Body of pancreas (tissue), 4 donors: Measurements from ENCODE around the gene CHTOP. TPM values are rescaled to one million over a fixed set of nuclear protein-coding genes. Genes with fewer than 3 reads are reported as not detected.

ENCODE experiments used
- ATAC-seq: fragments of 150-250 bp; one replicate; pipeline ENCODE4 v1.9.1; 2016
- DNase-seq, 4 donors: peaks; one replicate each; pipeline ENCODE4 v3.0.0-alpha.2; 2019
- H3K27ac ChIP-seq, 4 donors: fragments of 200-600 bp; sonication (generic); 1 replicate in 3 of 4; 2 replicates in 1 of 4; pipeline versions ENCODE4 v1.5.1 to v1.6.1; 2016 to 2019; ENCODE audit warnings: mild to moderate bottlenecking in 1 of 4, mixed read lengths in 1 of 4, moderate library complexity in 1 of 4
- H3K27me3 ChIP-seq, 2 donors: fragments of 200-600 bp; sonication (generic); one replicate each; pipeline ENCODE4 v1.6.0; 2016; ENCODE audit warnings: mild to moderate bottlenecking in 1 of 2
- H3K36me3 ChIP-seq, 2 donors: fragments of 200-600 bp; sonication (generic); replicated peaks in 1 of 2; 2 replicates each; pipeline ENCODE4 v1.5.1; 2016; ENCODE audit warnings: low read depth in 2 of 2; ENCODE audit not compliant: insufficient read depth in 1 of 2
- H3K4me1 ChIP-seq: fragments of 200-600 bp; sonication (generic); one replicate; pipeline ENCODE4 v1.6.0; 2016
- H3K4me3 ChIP-seq, 2 donors: fragments of 200-600 bp; sonication (generic); 1 replicate in 1 of 2; 2 replicates in 1 of 2; pipeline ENCODE4 v1.5.1; 2016 to 2019
- H3K9me3 ChIP-seq, 3 donors: fragments of 200-600 bp; sonication (generic); 1 replicate in 2 of 3; 2 replicates in 1 of 3; pipeline ENCODE4 v1.5.1; 2016
- CTCF ChIP-seq, 7 experiments: fragments of 450-650 bp in 4 of 7; fragments of 200-600 bp in 3 of 7; sonication (generic) in 3 of 7; IDR thresholded peaks; one replicate each; pipeline ENCODE4 v1.5.1; 2016 to 2019; ENCODE audit warnings: antibody characterized with exemption in 7 of 7
- POLR2A ChIP-seq, 3 donors: fragments of 450-650 bp; IDR thresholded peaks; one replicate each; pipeline ENCODE4 v1.6.1; 2016; ENCODE audit warnings: antibody characterized with exemption in 3 of 3, mild to moderate bottlenecking in 2 of 3
- WGBS, 2 donors: methylation state at CpG; one replicate each; pipeline ENCODE4 v1.1.5; 2017; 5-methylcytosine and 5-hydroxymethylcytosine counted together
- intact Hi-C: fragments of 100-400 bp; cut with DNase I; formaldehyde crosslinking; loops from one replicate; pipeline ENCODE4 v1.15.1; 2023
- total RNA-seq, 2 donors: library from RNA; depleted of rRNA; stranded (reverse); fragments of >200 nt; gene quantifications; one replicate each; pipeline ENCODE4 v1.1.0, GENCODE V29; 2016

Gene CHTOP
- total RNA-seq, 2 donors from 2014 or later, result 62.3 to 68.0 TPM

- peak overlapping the region; percentile 71 to 87 (median 80) for H3K27ac ChIP-seq
- no peaks in the 10 kb centered on the region for H3K9me3 ChIP-seq
- H3K27me3 ChIP-seq, result no peaks in the 10 kb centered on the region
- peaks cover 25% of the 10 kb centered on the region for H3K4me1 ChIP-seq
- TF ChIP-seq CTCF (IDR thresholded peaks at IDR 0.05) (no peak), POLR2A (IDR thresholded peaks at IDR 0.05) (no peak)
- DNase-seq, result no peak
- H3K36me3 ChIP-seq, result no peaks in the 10 kb centered on the region
- ATAC-seq, result no peak
- intact Hi-C loops, result no loop called here
- WGBS, 2 donors, result 36 to 58% methylated on average over 2 to 3 of the region's 3 CpGs
- peak overlapping the region in 1 of 2 donors; percentile 24 for H3K4me3 ChIP-seq
These were observed 7.4 kb upstream of the CHTOP start for GRCh38 chr1:153626477-153626903.

GRCh38 chr1:153626904-153627714 lies 6.8 kb upstream of the CHTOP start, which contains the start of gene S100A13:
S100A13 (minus strand) TSS chr1:153627505; CDS start chr1:153626472, 1,033 bp downstream.
- no peaks in the 10 kb centered on the region for H3K36me3 ChIP-seq
- TF ChIP-seq CTCF (IDR thresholded peaks at IDR 0.05) (peak in 6 of 7 experiments; percentile 28 to 65 (median 56)), POLR2A (IDR thresholded peaks at IDR 0.05) (peak; percentile 62 to 86 (median 84))
- peak; percentile 78 to 88 (median 86) for DNase-seq
- ATAC-seq, result peak; percentile 85
- H3K4me3 ChIP-seq, result peak within 1 kb of the TSS in 1 of 2 donors; percentile 24
- peaks cover 25% of the 10 kb centered on the region for H3K4me1 ChIP-seq
- H3K27me3 ChIP-seq, result no peaks in the 10 kb centered on the region
- WGBS, 2 donors, result 7 to 10% methylated on average over 20 to 28 of the region's 28 CpGs
- intact Hi-C loops, result no loop called here
- H3K9me3 ChIP-seq, result no peaks in the 10 kb centered on the region
- peak within 1 kb of the TSS; percentile 71 to 87 (median 80) for H3K27ac ChIP-seq

GRCh38 chr1:153627715-153628626 lies 5.9 kb upstream of the CHTOP start, which contains the start of gene S100A1:
S100A1 (plus strand) TSS chr1:153628434; CDS start chr1:153630522, 2,088 bp downstream.
- H3K27ac ChIP-seq, result peak within 1 kb of the TSS; percentile 71 to 87 (median 80)
- H3K4me1 ChIP-seq, result peaks cover 27% of the 10 kb centered on the region
- TF ChIP-seq CTCF (IDR thresholded peaks at IDR 0.05) (peak in 1 of 7 experiments; percentile 37), POLR2A (IDR thresholded peaks at IDR 0.05) (no peak)
- no peaks in the 10 kb centered on the region for H3K27me3 ChIP-seq
- peak within 1 kb of the TSS in 1 of 2 donors; percentile 24 for H3K4me3 ChIP-seq
- no peaks in the 10 kb centered on the region for H3K9me3 ChIP-seq
- no peak for ATAC-seq
- 52 to 56% methylated on average over 9 to 10 of the region's 10 CpGs for WGBS, 2 donors
- no peaks in the 10 kb centered on the region for H3K36me3 ChIP-seq
- intact Hi-C loops, result no loop called here
- peak in 3 of 4 donors; percentile 43 to 50 (median 46) for DNase-seq

- Histone ChIP-seq H3K27me3 (no peaks in the 10 kb centered on the region), H3K4me3 (no peak overlapping the region), H3K4me1 (peaks cover 33% of the 10 kb centered on the region), H3K27ac (peak overlapping the region in 2 of 4 donors; percentile 79 to 87), H3K36me3 (no peaks in the 10 kb centered on the region), H3K9me3 (no peaks in the 10 kb centered on the region)
- intact Hi-C loops, result no loop called here
- DNase-seq (no peak), ATAC-seq (no peak)
- 80 to 86% methylated on average over 6 of the region's 6 CpGs for WGBS, 2 donors
- TF ChIP-seq POLR2A (IDR thresholded peaks at IDR 0.05) (no peak), CTCF (IDR thresholded peaks at IDR 0.05) (no peak)
These were observed 5.1 kb upstream of the CHTOP start for GRCh38 chr1:153628638-153629342.
